Glutamatergic neuron (in vitro differentiated cells): ENCODE results near the gene SLC22A7. TPM values are rescaled to one million over a fixed set of nuclear protein-coding genes. Genes with fewer than 3 reads are reported as not detected.

ENCODE experiments used
- DNase-seq: peaks from one replicate; pipeline ENCODE4 v3.0.0; 2022
- H3K27ac Mint-ChIP-seq: one replicate; pipeline ENCODE4 v1.8.0; 2020; ENCODE audit warnings: mild to moderate bottlenecking, mixed read lengths, inconsistent platforms; ENCODE audit not compliant: unreplicated experiment
- H3K27me3 Mint-ChIP-seq: one replicate; pipeline ENCODE4 v1.8.0; 2020; ENCODE audit warnings: mild to moderate bottlenecking, moderate library complexity, mixed read lengths, inconsistent platforms; ENCODE audit not compliant: unreplicated experiment
- H3K36me3 Mint-ChIP-seq: one replicate; pipeline ENCODE4 v1.8.0; 2020; ENCODE audit warnings: mild to moderate bottlenecking, mixed read lengths, inconsistent platforms; ENCODE audit not compliant: unreplicated experiment
- H3K4me1 Mint-ChIP-seq: one replicate; pipeline ENCODE4 v1.8.0; 2020; ENCODE audit warnings: mild to moderate bottlenecking, low read depth, mixed read lengths, inconsistent platforms; ENCODE audit not compliant: unreplicated experiment
- H3K4me3 Mint-ChIP-seq: one replicate; pipeline ENCODE4 v1.8.0; 2020; ENCODE audit warnings: mild to moderate bottlenecking, mixed read lengths, inconsistent platforms; ENCODE audit not compliant: unreplicated experiment
- H3K9me3 Mint-ChIP-seq: one replicate; pipeline ENCODE4 v1.8.0; 2020; ENCODE audit warnings: mild to moderate bottlenecking, moderate library complexity, mixed read lengths, inconsistent platforms; ENCODE audit not compliant: unreplicated experiment
- CTCF ChIP-seq: fragments of 200-600 bp; sonication (generic); IDR thresholded peaks from one replicate; pipeline ENCODE4 v1.5.0; 2021; ENCODE audit not compliant: partially characterized antibody, unreplicated experiment
- total RNA-seq: library from RNA; stranded (reverse); fragmentation: NEBNext Ultra II Directional; extraction: Animal tissue kit (Norgen Biotek cat#: 25700); gene quantifications from one replicate; pipeline ENCODE4 v1.2.1, GENCODE V29; 2021; ENCODE audit not compliant: unreplicated experiment

Gene SLC22A7
- total RNA-seq, 1 donor from 2014 or later, result 0.34 TPM

- no peak for TF ChIP-seq CTCF
- Mint-ChIP-seq H3K4me1 (no peaks in the 10 kb centered on the region), H3K9me3 (peaks cover 4% of the 10 kb centered on the region)
Measured at GRCh38 chr6:43293698-43294097, 4.4 kb upstream of the SLC22A7 start.

GRCh38 chr6:43294536-43294935 is 3.5 kb upstream of the SLC22A7 start:
- Mint-ChIP-seq H3K4me1 (no peaks in the 10 kb centered on the region), H3K4me3 (no peak overlapping the region), H3K9me3 (peaks cover 2% of the 10 kb centered on the region), H3K27ac (no peak overlapping the region), H3K36me3 (no peaks in the 10 kb centered on the region), H3K27me3 (peaks cover 2% of the 10 kb centered on the region)
- no peak for TF ChIP-seq CTCF
- DNase-seq, result no peak

More at GRCh38 chr6:43293698-43294097, 4.4 kb upstream of the SLC22A7 start:
- Mint-ChIP-seq H3K36me3 (no peaks in the 10 kb centered on the region), H3K27me3 (peaks cover 2% of the 10 kb centered on the region), H3K4me3 (no peak overlapping the region), H3K27ac (no peak overlapping the region)
- DNase-seq, result no peak

- Mint-ChIP-seq H3K36me3 (no peaks in the 10 kb centered on the region), H3K9me3 (peaks cover 4% of the 10 kb centered on the region), H3K4me3 (no peak overlapping the region), H3K27ac (no peak overlapping the region), H3K27me3 (peaks cover 5% of the 10 kb centered on the region), H3K4me1 (no peaks in the 10 kb centered on the region)
- TF ChIP-seq CTCF, result no peak
- DNase-seq, result no peak
Measured at GRCh38 chr6:43295456-43295855, 2.6 kb upstream of the SLC22A7 start.

GRCh38 chr6:43296780-43297497 is 1.1 kb upstream of the SLC22A7 start:
- Mint-ChIP-seq H3K4me3 (no peak overlapping the region), H3K27me3 (peaks cover 7% of the 10 kb centered on the region), H3K27ac (no peak overlapping the region), H3K9me3 (peaks cover 4% of the 10 kb centered on the region), H3K36me3 (no peaks in the 10 kb centered on the region), H3K4me1 (no peaks in the 10 kb centered on the region)
- no peak for TF ChIP-seq CTCF
- no peak for DNase-seq

GRCh38 chr6:43298565-43299337 is 691 bp downstream of the SLC22A7 start:
- H3K4me3 Mint-ChIP-seq, result no peak overlapping the region
- DNase-seq, result no peak
- no peaks in the 10 kb centered on the region for H3K36me3 Mint-ChIP-seq
- H3K9me3 Mint-ChIP-seq, result peaks cover 4% of the 10 kb centered on the region
- H3K27ac Mint-ChIP-seq, result no peak overlapping the region
- H3K27me3 Mint-ChIP-seq, result peaks cover 7% of the 10 kb centered on the region
- TF ChIP-seq CTCF, result no peak
- H3K4me1 Mint-ChIP-seq, result no peaks in the 10 kb centered on the region
